Mucosa of stomach (tissue), 1 donor: ENCODE data around the gene DISC1.

Source experiments
- H3K27me3 ChIP-seq: one replicate; pipeline ENCODE4 v1.7.0; 2013; ENCODE audit warnings: mild to moderate bottlenecking, low read length; ENCODE audit not compliant: control insufficient read depth, insufficient read depth
- H3K36me3 ChIP-seq: one replicate; pipeline ENCODE4 v1.7.0; 2013; ENCODE audit warnings: low read length; ENCODE audit not compliant: control insufficient read depth, insufficient read depth
- H3K4me1 ChIP-seq: one replicate; pipeline ENCODE4 v1.7.0; 2013; ENCODE audit warnings: mild to moderate bottlenecking, low read length; ENCODE audit not compliant: control insufficient read depth, insufficient read depth
- H3K4me3 ChIP-seq: one replicate; pipeline ENCODE4 v1.7.0; 2013; ENCODE audit warnings: low read length
- H3K9ac ChIP-seq: one replicate; pipeline ENCODE4 v1.7.0; 2013; ENCODE audit warnings: mild to moderate bottlenecking, low read length, moderate library complexity
- H3K9me3 ChIP-seq: one replicate; pipeline ENCODE4 v1.7.0; 2013; ENCODE audit warnings: mild to moderate bottlenecking, low read length, moderate library complexity; ENCODE audit not compliant: control insufficient read depth
- donor health status: Pancreatic carcinoma.

The DISC1 gene

GRCh38 chr1:231699784-231700183, 73.2 kb downstream of the DISC1 start:
- Histone ChIP-seq H3K27me3 (no peaks in the 10 kb centered on the region), H3K36me3 (no peaks in the 10 kb centered on the region), H3K9ac (no peak overlapping the region), H3K4me1 (no peaks in the 10 kb centered on the region), H3K4me3 (no peak overlapping the region), H3K9me3 (no peaks in the 10 kb centered on the region)

DNA sequence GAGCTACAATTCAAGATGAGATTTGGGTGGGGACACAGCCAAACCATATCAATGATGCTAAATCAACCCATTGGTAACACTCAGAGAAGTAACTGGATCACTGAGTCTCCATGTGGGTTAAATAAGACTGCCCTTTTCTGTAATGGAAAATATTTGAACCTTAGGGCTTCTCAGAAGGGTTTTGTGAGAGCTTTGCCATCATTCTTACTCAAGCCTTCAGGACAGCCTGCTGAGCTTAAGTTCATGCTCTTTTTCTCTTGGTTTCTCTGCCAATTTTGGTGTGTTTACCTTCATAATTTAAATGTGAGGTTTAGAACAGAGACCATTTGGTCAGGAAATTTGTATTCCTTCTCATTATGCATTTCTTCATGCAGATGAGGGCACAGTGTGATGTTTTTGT, 74.7 kb downstream of the DISC1 start:
- no peaks in the 10 kb centered on the region for H3K4me1 ChIP-seq
- H3K9me3 ChIP-seq: no peaks in the 10 kb centered on the region
- H3K36me3 ChIP-seq: no peaks in the 10 kb centered on the region
- no peak overlapping the region for H3K9ac ChIP-seq
- no peak overlapping the region for H3K4me3 ChIP-seq
- no peaks in the 10 kb centered on the region for H3K27me3 ChIP-seq

DNA sequence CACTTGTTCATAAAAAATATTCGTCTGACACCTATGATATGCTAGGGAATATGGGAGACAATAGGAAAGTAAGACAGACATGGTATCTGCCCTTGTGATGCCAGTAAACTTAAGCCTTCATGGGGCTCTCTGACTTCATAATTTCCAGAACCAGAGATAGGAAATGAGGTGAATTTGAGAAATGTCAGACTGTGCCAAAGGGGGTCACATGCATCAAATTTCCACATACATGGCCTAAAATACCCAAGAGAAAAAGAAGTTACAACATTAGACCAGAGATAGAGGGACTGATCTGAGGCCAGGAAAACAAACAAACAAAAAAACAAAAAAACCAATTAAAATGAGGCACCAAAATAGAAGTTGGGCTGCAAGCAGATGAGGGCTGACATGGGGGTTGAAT, 75.7 kb downstream of the DISC1 start:
- H3K27me3 ChIP-seq: no peaks in the 10 kb centered on the region
- H3K4me3 ChIP-seq: no peak overlapping the region
- no peak overlapping the region for H3K9ac ChIP-seq
- no peaks in the 10 kb centered on the region for H3K36me3 ChIP-seq
- no peaks in the 10 kb centered on the region for H3K9me3 ChIP-seq
- no peaks in the 10 kb centered on the region for H3K4me1 ChIP-seq

DNA sequence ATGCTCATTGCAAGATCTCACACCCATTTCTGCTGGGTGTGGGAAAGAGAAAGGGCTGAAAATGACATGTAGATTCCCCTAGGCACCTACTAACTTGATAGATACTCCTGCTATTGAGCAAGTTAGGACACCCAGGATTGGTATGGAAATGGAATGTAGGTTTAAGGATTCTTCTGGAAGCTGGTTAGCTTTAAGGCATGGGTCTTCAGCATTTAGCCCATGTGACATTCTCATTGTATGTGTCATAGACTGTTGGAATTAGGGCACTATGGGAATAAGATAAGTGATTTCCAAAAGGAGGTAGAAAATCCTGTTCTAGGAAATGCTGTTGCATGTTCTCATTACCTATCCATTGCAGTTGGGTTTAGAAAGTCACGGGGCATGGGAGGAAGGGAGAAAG, 76.2 kb downstream of the DISC1 start:
- Histone ChIP-seq H3K4me3 (no peak overlapping the region), H3K9me3 (no peaks in the 10 kb centered on the region), H3K27me3 (no peaks in the 10 kb centered on the region), H3K4me1 (no peaks in the 10 kb centered on the region), H3K36me3 (no peaks in the 10 kb centered on the region), H3K9ac (no peak overlapping the region)

GRCh38 chr1:231705806-231706760, 79.5 kb downstream of the DISC1 start:
- no peaks in the 10 kb centered on the region for H3K4me1 ChIP-seq
- H3K9ac ChIP-seq: no peak overlapping the region
- H3K36me3 ChIP-seq: no peaks in the 10 kb centered on the region
- H3K4me3 ChIP-seq: no peak overlapping the region
- no peaks in the 10 kb centered on the region for H3K27me3 ChIP-seq
- no peaks in the 10 kb centered on the region for H3K9me3 ChIP-seq

- Histone ChIP-seq H3K9me3 (no peaks in the 10 kb centered on the region), H3K27me3 (no peaks in the 10 kb centered on the region), H3K9ac (no peak overlapping the region), H3K4me1 (no peaks in the 10 kb centered on the region), H3K4me3 (no peak overlapping the region), H3K36me3 (no peaks in the 10 kb centered on the region)
Measured at GRCh38 chr1:231706934-231707333, 80.3 kb downstream of the DISC1 start.

DNA sequence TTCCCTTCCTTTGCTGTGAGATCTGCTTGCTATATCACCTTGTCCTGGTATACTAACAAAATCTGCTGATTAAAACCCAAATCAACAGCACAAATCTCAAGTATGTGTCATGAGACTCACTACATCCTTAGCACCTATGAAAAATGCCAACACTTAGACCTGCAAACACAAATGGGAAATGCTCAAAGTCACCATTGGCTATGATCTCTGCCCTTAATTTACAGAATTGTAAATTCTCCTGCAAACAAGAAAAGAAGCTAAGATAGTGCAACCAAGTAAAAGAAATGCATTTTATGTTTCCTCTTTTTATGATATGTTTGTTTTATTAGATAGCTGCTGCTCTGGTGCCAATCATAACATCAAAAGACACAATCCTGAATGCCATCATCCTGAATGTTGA, 80.8 kb downstream of the DISC1 start:
- H3K4me3 ChIP-seq: no peak overlapping the region
- no peaks in the 10 kb centered on the region for H3K27me3 ChIP-seq
- no peaks in the 10 kb centered on the region for H3K9me3 ChIP-seq
- H3K9ac ChIP-seq: no peak overlapping the region
- no peaks in the 10 kb centered on the region for H3K4me1 ChIP-seq
- H3K36me3 ChIP-seq: no peaks in the 10 kb centered on the region

GRCh38 chr1:231708394-231708793, 81.8 kb downstream of the DISC1 start:
- Histone ChIP-seq H3K4me3 (no peak overlapping the region), H3K27me3 (no peaks in the 10 kb centered on the region), H3K36me3 (no peaks in the 10 kb centered on the region), H3K9me3 (no peaks in the 10 kb centered on the region), H3K4me1 (no peaks in the 10 kb centered on the region), H3K9ac (no peak overlapping the region)

GRCh38 chr1:231714440-231714839, 87.8 kb downstream of the DISC1 start:
- no peaks in the 10 kb centered on the region for H3K4me1 ChIP-seq
- no peak overlapping the region for H3K4me3 ChIP-seq
- H3K27me3 ChIP-seq: no peaks in the 10 kb centered on the region
- no peak overlapping the region for H3K9ac ChIP-seq
- no peaks in the 10 kb centered on the region for H3K9me3 ChIP-seq
- H3K36me3 ChIP-seq: no peaks in the 10 kb centered on the region

GRCh38 chr1:231715816-231716722, 89.5 kb downstream of the DISC1 start:
- Histone ChIP-seq H3K9me3 (no peaks in the 10 kb centered on the region), H3K27me3 (no peaks in the 10 kb centered on the region), H3K36me3 (no peaks in the 10 kb centered on the region), H3K4me3 (no peak overlapping the region), H3K4me1 (no peaks in the 10 kb centered on the region), H3K9ac (no peak overlapping the region)

GRCh38 chr1:231716879-231717278, 90.3 kb downstream of the DISC1 start:
- Histone ChIP-seq H3K36me3 (no peaks in the 10 kb centered on the region), H3K9me3 (no peaks in the 10 kb centered on the region), H3K27me3 (no peaks in the 10 kb centered on the region), H3K9ac (no peak overlapping the region), H3K4me3 (no peak overlapping the region), H3K4me1 (no peaks in the 10 kb centered on the region)
